Measurements from ENCODE around the gene SRGAP3.

- TF ChIP-seq ZNF654 (tag by site-specific recombination; IDR thresholded peaks at IDR 0.05; ENCODE audit: low read depth), result no peak
- TF ChIP-seq, protein P1, sequence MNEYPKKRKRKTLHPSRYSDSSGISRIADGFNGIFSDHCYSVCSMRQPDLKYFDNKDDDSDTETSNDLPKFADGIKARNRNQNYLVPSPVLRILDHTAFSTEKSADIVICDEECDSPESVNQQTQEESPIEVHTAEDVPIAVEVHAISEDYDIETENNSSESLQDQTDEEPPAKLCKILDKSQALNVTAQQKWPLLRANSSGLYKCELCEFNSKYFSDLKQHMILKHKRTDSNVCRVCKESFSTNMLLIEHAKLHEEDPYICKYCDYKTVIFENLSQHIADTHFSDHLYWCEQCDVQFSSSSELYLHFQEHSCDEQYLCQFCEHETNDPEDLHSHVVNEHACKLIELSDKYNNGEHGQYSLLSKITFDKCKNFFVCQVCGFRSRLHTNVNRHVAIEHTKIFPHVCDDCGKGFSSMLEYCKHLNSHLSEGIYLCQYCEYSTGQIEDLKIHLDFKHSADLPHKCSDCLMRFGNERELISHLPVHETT (tag by site-specific recombination; IDR thresholded peaks at IDR 0.05), result no peak
- TF ChIP-seq CTCF (tag by site-specific recombination; IDR thresholded peaks at IDR 0.05), result no peak
- no peak for TF ChIP-seq ZBTB1 (tag by site-specific recombination; IDR thresholded peaks at IDR 0.05)
These were observed 46.9 kb downstream of the SRGAP3 start for GRCh38 chr3:9202546-9202945.
